K562 (cell line): ENCODE data around the gene ABHD5. TPM values are rescaled to one million over a fixed set of nuclear protein-coding genes. Genes with fewer than 3 reads are reported as not detected.

Experiments used
- CHD4 ChIP-seq: fragments of 200-600 bp; sonication (generic); IDR thresholded peaks from 3 replicates; pipeline ENCODE4 v1.6.1; 2012; ENCODE audit warnings: low read depth, mild to moderate bottlenecking, mixed read lengths, low read length, inconsistent platforms; ENCODE audit not compliant: insufficient read depth, insufficient replicate concordance, poor library complexity, severe bottlenecking
- CREB5 ChIP-seq: fragments of 250-450 bp; sonication (Bioruptor Pico); IDR thresholded peaks from 2 replicates; pipeline ENCODE4 v1.5.0; 2020; ENCODE audit warnings: mild to moderate bottlenecking
- CXXC5 ChIP-seq: fragments of 250-450 bp; sonication (Bioruptor Pico); IDR thresholded peaks from 2 replicates; pipeline ENCODE4 v1.8.0; 2022; ENCODE audit warnings: inconsistent platforms, mild to moderate bottlenecking, moderate library complexity
- HINFP ChIP-seq: fragments of 450-650 bp; conservative IDR thresholded peaks from 2 replicates; pipeline ENCODE4 v1.6.1; 2016; ENCODE audit warnings: missing genetic modification characterization, low read depth, mild to moderate bottlenecking, control low read depth, missing compliant biosample characterization
- JUNB ChIP-seq: fragments of 450-650 bp; formaldehyde crosslinking; conservative IDR thresholded peaks from 2 replicates; pipeline ENCODE4 v1.4.0; 2020; ENCODE audit warnings: mild to moderate bottlenecking
- NR3C1 ChIP-seq: sonication (generic); formaldehyde crosslinking; IDR thresholded peaks from 2 replicates; pipeline ENCODE4 v1.8.1; 2022; ENCODE audit warnings: missing genetic modification reagents
- RBM39 ChIP-seq: fragments of 200-400 bp; formaldehyde crosslinking; optimal IDR thresholded peaks from 2 replicates; pipeline ENCODE3; 2018; ENCODE audit warnings: low read depth, low read length
- TAF15 ChIP-seq: fragments of 200-400 bp; formaldehyde crosslinking; IDR thresholded peaks from 2 replicates; pipeline ENCODE4 v1.6.1; 2017; ENCODE audit warnings: mild to moderate bottlenecking, low read depth, low read length, moderate library complexity
- TCF7L2 ChIP-seq: fragments of 150-350 bp; IDR thresholded peaks from 2 replicates; pipeline ENCODE4 v1.6.1; 2016; ENCODE audit warnings: low read depth, mild to moderate bottlenecking, low read length, moderate library complexity
- TOE1 ChIP-seq, 2 experiments: fragments of 450-650 bp in 1 of 2; sonication (generic) in 1 of 2; formaldehyde crosslinking in 1 of 2; IDR thresholded peaks; 2 replicates each; pipeline versions ENCODE4 v1.7.1 to v1.8.0; 2016 to 2022; ENCODE audit warnings: borderline replicate concordance in 2 of 2, mild to moderate bottlenecking in 2 of 2, antibody characterized with exemption in 1 of 2, inconsistent platforms in 1 of 2, low read depth in 1 of 2, missing genetic modification reagents in 1 of 2, moderate library complexity in 1 of 2
- TRIM24 ChIP-seq, 2 experiments: fragments of 450-650 bp; IDR thresholded peaks; 2 replicates each; pipeline ENCODE4 v1.6.1; 2016
- ZNF165 ChIP-seq: fragments of 250-450 bp; sonication (Bioruptor Pico); IDR thresholded peaks from 2 replicates; pipeline ENCODE4 v1.4.0; 2020; ENCODE audit warnings: borderline replicate concordance
- ZNF274 ChIP-seq: IDR thresholded peaks from 2 replicates; pipeline ENCODE4 v1.6.1; 2011; ENCODE audit warnings: low read depth, mild to moderate bottlenecking, low read length, moderate library complexity, borderline replicate concordance
- ZNF561 ChIP-seq: fragments of 450-650 bp; formaldehyde crosslinking; conservative IDR thresholded peaks from 2 replicates; pipeline ENCODE4 v1.4.0; 2020; ENCODE audit warnings: mild to moderate bottlenecking, moderate library complexity
- polyA plus RNA-seq, 8 experiments: library from polyadenylated mRNA; depleted of rRNA in 4 of 8; stranded (reverse) in 5 of 8; unstranded in 3 of 8; fragments of >200 nt; fragmentation: Nextera tagmentation in 2 of 8; fragmentation: Illumina TruSeq in 1 of 8; extraction: Ambion mirVana in 2 of 8; extraction: Trizol in 1 of 8; gene quantifications; 2 replicates each; pipeline versions ENCODE4 v1.2.1 to v1.2.3, GENCODE V29; 2011 to 2014; ENCODE audit warnings: inconsistent platforms in 1 of 8, missing spikeins in 1 of 8
- total RNA-seq, 7 experiments: library from RNA; depleted of rRNA in 6 of 7; stranded (reverse); fragments of >200 nt in 6 of 7; fragmentation: Illumina TruSeq in 2 of 7; extraction: Trizol in 2 of 7; gene quantifications; 2 replicates each; pipeline versions ENCODE4 v1.2.1 to v1.2.3, GENCODE V29; 2011 to 2021; ENCODE audit warnings: low replicate concordance in 1 of 7
- TF ChIP-seq, protein P1 (sequence below): fragments of 450-650 bp; IDR thresholded peaks from 2 replicates; pipeline ENCODE4 v1.6.1; 2016; ENCODE audit warnings: low read depth

The ABHD5 gene
- total and polyA plus RNA-seq, 9 of the 15 experiments (the other 6 are each of a cell fraction or from before 2014, with no cell fraction given), result 27.8 to 61.7 (median 39.9) TPM

- TF ChIP-seq HINFP (tag) (peak; percentile 55; the same call in 1 of the 2 replicates), JUNB (CRISPR knock-in tag) (no peak), ZNF165 (CRISPR knock-in tag) (0 out of 2 replicates have a peak, but pooled peaks have one; percentile 31), CXXC5 (CRISPR knock-in tag) (peak; percentile 63; the same call in 1 of the 2 replicates), CHD4 (no peak), TAF15 (no peak), CREB5 (no peak), ZNF561 (0 out of 2 replicates have a peak, but pooled peaks have one; percentile 31), ZNF274 (no peak), NR3C1 (CRISPR knock-in tag) (no peak), RBM39 (no peak), TRIM24 (IDR thresholded peaks at IDR 0.05) (peak; percentile 88 to 94), TOE1 (IDR thresholded peaks at IDR 0.05; ENCODE audit: borderline replicate concordance) (peak; percentile 98), TOE1 (CRISPR knock-in tag; IDR thresholded peaks at IDR 0.05; ENCODE audit: borderline replicate concordance, low read depth) (no peak), TCF7L2 (no peak)
- TF ChIP-seq, protein P1, sequence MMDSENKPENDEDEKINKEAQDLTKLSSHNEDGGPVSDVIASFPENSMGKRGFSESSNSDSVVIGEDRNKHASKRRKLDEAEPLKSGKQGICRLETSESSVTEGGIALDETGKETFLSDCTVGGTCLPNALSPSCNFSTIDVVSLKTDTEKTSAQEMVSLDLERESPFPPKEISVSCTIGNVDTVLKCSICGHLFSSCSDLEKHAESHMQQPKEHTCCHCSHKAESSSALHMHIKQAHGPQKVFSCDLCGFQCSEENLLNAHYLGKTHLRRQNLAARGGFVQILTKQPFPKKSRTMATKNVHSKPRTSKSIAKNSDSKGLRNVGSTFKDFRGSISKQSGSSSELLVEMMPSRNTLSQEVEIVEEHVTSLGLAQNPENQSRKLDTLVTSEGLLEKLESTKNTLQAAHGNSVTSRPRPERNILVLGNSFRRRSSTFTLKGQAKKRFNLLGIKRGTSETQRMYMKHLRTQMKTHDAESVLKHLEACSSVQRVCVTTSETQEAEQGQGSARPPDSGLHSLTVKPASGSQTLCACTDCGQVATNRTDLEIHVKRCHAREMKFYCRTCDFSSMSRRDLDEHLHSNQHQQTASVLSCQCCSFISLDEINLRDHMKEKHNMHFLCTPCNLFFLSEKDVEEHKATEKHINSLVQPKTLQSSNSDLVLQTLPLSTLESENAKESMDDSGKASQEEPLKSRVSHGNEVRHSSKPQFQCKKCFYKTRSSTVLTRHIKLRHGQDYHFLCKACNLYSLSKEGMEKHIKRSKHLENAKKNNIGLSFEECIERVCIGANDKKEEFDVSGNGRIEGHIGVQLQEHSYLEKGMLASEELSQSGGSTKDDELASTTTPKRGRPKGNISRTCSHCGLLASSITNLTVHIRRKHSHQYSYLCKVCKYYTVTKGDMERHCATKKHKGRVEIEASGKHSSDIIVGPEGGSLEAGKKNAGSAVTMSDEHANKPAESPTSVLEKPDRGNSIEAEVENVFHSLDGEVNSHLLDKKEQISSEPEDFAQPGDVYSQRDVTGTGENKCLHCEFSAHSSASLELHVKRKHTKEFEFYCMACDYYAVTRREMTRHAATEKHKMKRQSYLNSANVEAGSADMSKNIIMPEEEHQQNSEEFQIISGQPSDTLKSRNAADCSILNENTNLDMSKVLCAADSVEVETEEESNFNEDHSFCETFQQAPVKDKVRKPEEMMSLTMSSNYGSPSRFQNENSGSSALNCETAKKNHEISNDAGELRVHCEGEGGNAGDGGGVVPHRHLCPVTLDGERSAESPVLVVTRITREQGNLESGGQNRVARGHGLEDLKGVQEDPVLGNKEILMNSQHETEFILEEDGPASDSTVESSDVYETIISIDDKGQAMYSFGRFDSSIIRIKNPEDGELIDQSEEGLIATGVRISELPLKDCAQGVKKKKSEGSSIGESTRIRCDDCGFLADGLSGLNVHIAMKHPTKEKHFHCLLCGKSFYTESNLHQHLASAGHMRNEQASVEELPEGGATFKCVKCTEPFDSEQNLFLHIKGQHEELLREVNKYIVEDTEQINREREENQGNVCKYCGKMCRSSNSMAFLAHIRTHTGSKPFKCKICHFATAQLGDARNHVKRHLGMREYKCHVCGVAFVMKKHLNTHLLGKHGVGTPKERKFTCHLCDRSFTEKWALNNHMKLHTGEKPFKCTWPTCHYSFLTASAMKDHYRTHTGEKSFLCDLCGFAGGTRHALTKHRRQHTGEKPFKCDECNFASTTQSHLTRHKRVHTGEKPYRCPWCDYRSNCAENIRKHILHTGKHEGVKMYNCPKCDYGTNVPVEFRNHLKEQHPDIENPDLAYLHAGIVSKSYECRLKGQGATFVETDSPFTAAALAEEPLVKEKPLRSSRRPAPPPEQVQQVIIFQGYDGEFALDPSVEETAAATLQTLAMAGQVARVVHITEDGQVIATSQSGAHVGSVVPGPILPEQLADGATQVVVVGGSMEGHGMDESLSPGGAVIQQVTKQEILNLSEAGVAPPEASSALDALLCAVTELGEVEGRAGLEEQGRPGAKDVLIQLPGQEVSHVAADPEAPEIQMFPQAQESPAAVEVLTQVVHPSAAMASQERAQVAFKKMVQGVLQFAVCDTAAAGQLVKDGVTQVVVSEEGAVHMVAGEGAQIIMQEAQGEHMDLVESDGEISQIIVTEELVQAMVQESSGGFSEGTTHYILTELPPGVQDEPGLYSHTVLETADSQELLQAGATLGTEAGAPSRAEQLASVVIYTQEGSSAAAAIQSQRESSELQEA, result no peak
Measured at GRCh38 chr3:43686700-43687498, 3.8 kb upstream of the ABHD5 start (continued).
